ENCODE results near the gene B4GALT1.

GRCh38 chr9:33112094-33112493, 55.0 kb downstream of the B4GALT1 start:
- TF ChIP-seq POLR2A (IDR thresholded peaks at IDR 0.05; ENCODE audit: low read depth, low read length) (no peak), TAF1 (IDR thresholded peaks at IDR 0.05; ENCODE audit: borderline replicate concordance, low read depth, low read length) (no peak)

Measured in GM12892 (cell line).